AML-193 (cell line): Measurements from ENCODE around the gene PPM1H.
"Not testable (repeated sequence)": the region's sequence is repeated elsewhere in the genome, so short reads cannot be mapped to it uniquely, and the experiment has no call there.

ENCODE experiments used
- DNase-seq, 2 experiments: peaks; one replicate each; lab custom pipeline; 2025; lab: John Stamatoyannopoulos, UW

The PPM1H gene

GRCh38 chr12:62767946-62768345 is 167.0 kb downstream of the PPM1H start:
- no peak for DNase-seq

GRCh38 chr12:62767496-62767895 is 167.5 kb downstream of the PPM1H start:
- no peak for DNase-seq

- no peak for DNase-seq
Measured at GRCh38 chr12:62766496-62766895, 168.5 kb downstream of the PPM1H start.

- DNase-seq, result no peak
Measured at GRCh38 chr12:62763861-62764645, 170.9 kb downstream of the PPM1H start.

GRCh38 chr12:62763312-62763711 is 171.6 kb downstream of the PPM1H start:
- DNase-seq, result no peak

- no peak for DNase-seq
Measured at GRCh38 chr12:62762645-62763044, 172.3 kb downstream of the PPM1H start.

- DNase-seq, result no peak
Measured at GRCh38 chr12:62761658-62762057, 173.3 kb downstream of the PPM1H start.

- no peak for DNase-seq
Measured at GRCh38 chr12:62760779-62761178, 174.2 kb downstream of the PPM1H start.

- not testable (repeated sequence) for DNase-seq
Measured at GRCh38 chr12:62760341-62760740, 174.6 kb downstream of the PPM1H start.

GRCh38 chr12:62758216-62758615 is 176.7 kb downstream of the PPM1H start:
- no peak for DNase-seq

GRCh38 chr12:62757048-62757447 is 177.9 kb downstream of the PPM1H start:
- no peak for DNase-seq

- no peak for DNase-seq
Measured at GRCh38 chr12:62754706-62755105, 180.2 kb downstream of the PPM1H start.

GRCh38 chr12:62751810-62752155 is 183.2 kb downstream of the PPM1H start:
- DNase-seq, result no peak

GRCh38 chr12:62750941-62751809 is 183.8 kb downstream of the PPM1H start:
- no peak for DNase-seq

GRCh38 chr12:62749586-62749985 is 185.4 kb downstream of the PPM1H start:
- DNase-seq, result no peak

GRCh38 chr12:62748941-62749468 is 185.9 kb downstream of the PPM1H start:
- no peak for DNase-seq

GRCh38 chr12:62744551-62744950 is 190.4 kb downstream of the PPM1H start:
- DNase-seq, result no peak

- DNase-seq, result no peak
Measured at GRCh38 chr12:62739266-62740015, 195.5 kb downstream of the PPM1H start.

GRCh38 chr12:62738616-62739015 is 196.3 kb downstream of the PPM1H start:
- DNase-seq, result no peak

GRCh38 chr12:62738105-62738504 is 196.8 kb downstream of the PPM1H start:
- no peak for DNase-seq

- DNase-seq, result no peak
Measured at GRCh38 chr12:62737615-62738014, 197.3 kb downstream of the PPM1H start.

GRCh38 chr12:62737188-62737587 is 197.8 kb downstream of the PPM1H start:
- DNase-seq, result no peak
